IMR-90 (cell line): ENCODE results near the gene HTR1E. TPM values are rescaled to one million over a fixed set of nuclear protein-coding genes. Genes with fewer than 3 reads are reported as not detected.

Experiments
- ATAC-seq: fragments of 200-7000 bp; cut with Tn5 transposase; 2 replicates; pipeline ENCODE4 v1.9.1; 2020; ENCODE audit warnings: low read depth, mild to moderate bottlenecking, moderate library complexity
- BruUV-seq: library from RNA; stranded (reverse); fragments of 400-500 nt; replicated peaks from 2 replicates; lab custom pipeline; 2021; lab: Mats Ljungman, UMichigan
- CTCF ChIA-PET: fragments of 300-600 bp; formaldehyde crosslinking; extraction: SDS; loops from one replicate; lab custom pipeline; 2021; ENCODE audit warnings: antibody characterized with exemption; lab: Yijun Ruan, JAX
- POLR2A ChIA-PET: fragments of 300-600 bp; sonication (Branson Sonifier 250); formaldehyde crosslinking; loops from one replicate; lab custom pipeline; 2022; ENCODE audit warnings: antibody characterized with exemption; ENCODE audit not compliant: unreplicated experiment; lab: Charles Lee
- DNase-seq: peaks from one replicate; pipeline ENCODE4 v3.0.0; 2013
- H2AFZ ChIP-seq: replicated peaks from 2 replicates; pipeline ENCODE3; 2013; ENCODE audit warnings: low read length, mild to moderate bottlenecking; ENCODE audit not compliant: poor library complexity
- H2AK5ac ChIP-seq: 2 replicates; pipeline ENCODE4 v1.6.1; 2013; ENCODE audit warnings: low read depth, low read length, inconsistent platforms
- H2AK9ac ChIP-seq: replicated peaks from 2 replicates; pipeline ENCODE3; 2013; ENCODE audit warnings: mild to moderate bottlenecking, low read depth, low read length, moderate library complexity; ENCODE audit not compliant: poor library complexity
- H2BK120ac ChIP-seq: 2 replicates; pipeline ENCODE4 v1.6.1; 2013; ENCODE audit warnings: low read depth, low read length, inconsistent platforms
- H2BK15ac ChIP-seq: 3 replicates; pipeline ENCODE4 v1.6.1; 2013; ENCODE audit warnings: low read depth, low read length, inconsistent platforms
- H2BK20ac ChIP-seq: 2 replicates; pipeline ENCODE4 v1.6.1; 2013; ENCODE audit warnings: low read depth, mild to moderate bottlenecking, inconsistent platforms, low read length, moderate library complexity
- H2BK5ac ChIP-seq: 2 replicates; pipeline ENCODE4 v1.6.1; 2013; ENCODE audit warnings: mild to moderate bottlenecking, low read depth, low read length, inconsistent platforms; ENCODE audit not compliant: poor library complexity, severe bottlenecking
- H3K14ac ChIP-seq: replicated peaks from 2 replicates; pipeline ENCODE4 v1.6.1; 2013; ENCODE audit warnings: low read depth, low read length, inconsistent platforms
- H3K18ac ChIP-seq: 2 replicates; pipeline ENCODE4 v1.6.1; 2013; ENCODE audit warnings: low read depth, low read length, control low read depth
- H3K23ac ChIP-seq: 2 replicates; pipeline ENCODE4 v1.6.1; 2013; ENCODE audit warnings: low read depth, low read length, inconsistent platforms
- H3K27ac ChIP-seq: 2 replicates; pipeline ENCODE4 v1.5.1; 2013; ENCODE audit warnings: mild to moderate bottlenecking, control low read depth, low read length; ENCODE audit not compliant: insufficient read depth
- H3K27me3 ChIP-seq: 2 replicates; pipeline ENCODE4 v1.6.1; 2013; ENCODE audit warnings: low read length; ENCODE audit not compliant: control insufficient read depth, insufficient read depth
- H3K36me3 ChIP-seq: 2 replicates; pipeline ENCODE4 v1.6.1; 2013; ENCODE audit warnings: low read length, mixed read lengths; ENCODE audit not compliant: control insufficient read depth, insufficient read depth
- H3K4ac ChIP-seq: 2 replicates; pipeline ENCODE4 v1.6.1; 2013; ENCODE audit warnings: low read depth, low read length, inconsistent platforms
- H3K4me1 ChIP-seq: 2 replicates; pipeline ENCODE4 v1.6.1; 2013; ENCODE audit warnings: low read length, mixed read lengths; ENCODE audit not compliant: control insufficient read depth, insufficient read depth
- H3K4me2 ChIP-seq: 2 replicates; pipeline ENCODE4 v1.6.1; 2013; ENCODE audit warnings: low read depth, mild to moderate bottlenecking, control low read depth, low read length, moderate library complexity
- H3K4me3 ChIP-seq: 2 replicates; pipeline ENCODE4 v1.5.1; 2013; ENCODE audit warnings: low read depth, mild to moderate bottlenecking, control low read depth, low read length, moderate library complexity; ENCODE audit not compliant: insufficient read depth
- H3K56ac ChIP-seq: 2 replicates; pipeline ENCODE4 v1.6.1; 2013; ENCODE audit warnings: low read length, inconsistent platforms; ENCODE audit not compliant: insufficient read depth; ENCODE audit errors: extremely low read depth
- H3K79me1 ChIP-seq, 2 experiments: 2 replicates each; pipeline ENCODE4 v1.6.1; 2013; ENCODE audit warnings: low read length in 2 of 2, inconsistent platforms in 1 of 2, low read depth in 1 of 2
- H3K9ac ChIP-seq: 2 replicates; pipeline ENCODE4 v1.6.1; 2013; ENCODE audit warnings: low read depth, low read length, control low read depth
- H3K9me1 ChIP-seq: 2 replicates; pipeline ENCODE4 v1.6.1; 2013; ENCODE audit warnings: low read length, inconsistent platforms; ENCODE audit not compliant: insufficient read depth
- H3K9me3 ChIP-seq: 2 replicates; pipeline ENCODE4 v1.6.1; 2013; ENCODE audit warnings: low read length; ENCODE audit not compliant: control insufficient read depth, insufficient read depth
- H4K20me1 ChIP-seq: 2 replicates; pipeline ENCODE4 v1.6.1; 2013; ENCODE audit warnings: low read length, inconsistent platforms; ENCODE audit not compliant: insufficient read depth
- H4K5ac ChIP-seq: 2 replicates; pipeline ENCODE4 v1.6.1; 2013; ENCODE audit warnings: mild to moderate bottlenecking, low read depth, low read length, control low read depth
- H4K8ac ChIP-seq, 2 experiments: 2 replicates each; pipeline ENCODE4 v1.6.1; 2013; ENCODE audit warnings: low read depth in 2 of 2, low read length in 2 of 2, control low read depth in 1 of 2, inconsistent platforms in 1 of 2
- H4K91ac ChIP-seq: 2 replicates; pipeline ENCODE4 v1.6.1; 2013; ENCODE audit warnings: low read depth, low read length, inconsistent platforms; ENCODE audit not compliant: insufficient read depth
- BHLHE40 ChIP-seq: fragments of 150-350 bp; IDR thresholded peaks from 2 replicates; pipeline ENCODE4 v1.6.1; 2016; ENCODE audit warnings: mild to moderate bottlenecking, low read depth, low read length
- CEBPB ChIP-seq: IDR thresholded peaks from 2 replicates; pipeline ENCODE4 v1.6.1; 2012; ENCODE audit warnings: low read depth, low read length, improper control_type of control experiment
- CHD1 ChIP-seq: IDR thresholded peaks from 2 replicates; pipeline ENCODE4 v1.6.1; 2012; ENCODE audit warnings: low read depth, low read length, improper control_type of control experiment
- FOS ChIP-seq: fragments of 150-350 bp; IDR thresholded peaks from 2 replicates; pipeline ENCODE4 v1.6.1; 2016; ENCODE audit warnings: low read depth, low read length
- MAFK ChIP-seq: IDR thresholded peaks from 2 replicates; pipeline ENCODE4 v1.6.1; 2012; ENCODE audit warnings: low read depth, low read length, improper control_type of control experiment
- MAZ ChIP-seq: IDR thresholded peaks from 2 replicates; pipeline ENCODE4 v1.6.1; 2012; ENCODE audit warnings: low read depth, mild to moderate bottlenecking, low read length, improper control_type of control experiment, moderate library complexity, borderline replicate concordance
- MXI1 ChIP-seq: IDR thresholded peaks from 2 replicates; pipeline ENCODE4 v1.6.1; 2012; ENCODE audit warnings: low read depth, mild to moderate bottlenecking, low read length, moderate library complexity, borderline replicate concordance
- NFE2L2 ChIP-seq: fragments of 150-350 bp; IDR thresholded peaks from 2 replicates; pipeline ENCODE4 v1.6.1; 2016; ENCODE audit warnings: low read depth, mild to moderate bottlenecking, low read length
- POLR2A ChIP-seq: IDR thresholded peaks from 2 replicates; pipeline ENCODE4 v1.6.1; 2012; ENCODE audit warnings: mild to moderate bottlenecking, low read depth, low read length
- RAD21 ChIP-seq: IDR thresholded peaks from 2 replicates; pipeline ENCODE4 v1.6.1; 2012; ENCODE audit warnings: low read length, improper control_type of control experiment
- RCOR1 ChIP-seq: IDR thresholded peaks from 2 replicates; pipeline ENCODE4 v1.6.1; 2012; ENCODE audit warnings: mild to moderate bottlenecking, low read length, improper control_type of control experiment; ENCODE audit not compliant: insufficient replicate concordance
- RFX5 ChIP-seq: IDR thresholded peaks from 2 replicates; pipeline ENCODE4 v1.8.0; 2012; ENCODE audit warnings: low read depth, mild to moderate bottlenecking, low read length, moderate library complexity
- WGBS, 2 experiments: methylation state at CpG; one replicate each; pipeline versions ENCODE4 v1.1.5 to v1.1.7; 2013; ENCODE audit warnings: missing lambda C conversion rate in 2 of 2; ENCODE audit not compliant: insufficient read length in 1 of 2; ENCODE audit errors: extremely low coverage in 2 of 2; 5-methylcytosine and 5-hydroxymethylcytosine counted together
- dilution Hi-C: fragments of 300-500 bp; cut with HindIII; formaldehyde crosslinking; loops from one replicate; pipeline ENCODE4 v1.14.3; 2018; ENCODE audit warnings: low sequenced_read_pairs; ENCODE audit not compliant: unreplicated experiment
- in situ Hi-C: fragments of 300-500 bp; cut with MboI; formaldehyde crosslinking; loops from 3 replicates; pipeline ENCODE4 v1.14.3; 2019; ENCODE audit warnings: low sequenced_read_pairs, inconsistent platforms, mixed read lengths
- intact Hi-C: fragments of 100-400 bp; cut with micrococcal nuclease; formaldehyde crosslinking; loops from 2 replicates; pipeline ENCODE4 v1.10.0; 2022
- polyA plus RNA-seq, 3 experiments: library from polyadenylated mRNA; depleted of rRNA; stranded (reverse); fragments of >200 nt; gene quantifications; 2 replicates each; pipeline ENCODE4 v1.2.3, GENCODE V29; 2012; ENCODE audit warnings: low replicate concordance in 1 of 3
- total RNA-seq: library from RNA; depleted of rRNA; stranded (reverse); fragments of >200 nt; gene quantifications from 2 replicates; pipeline ENCODE4 v1.2.3, GENCODE V29; 2012
- TF ChIP-seq, protein P1 (sequence below): fragments of 150-350 bp; IDR thresholded peaks from 2 replicates; pipeline ENCODE4 v1.6.1; 2016; ENCODE audit warnings: low read depth, mild to moderate bottlenecking, low read length, moderate library complexity, borderline replicate concordance
- TF ChIP-seq, protein P2 (sequence below): fragments of 150-350 bp; IDR thresholded peaks from 2 replicates; pipeline ENCODE4 v1.6.1; 2017; ENCODE audit warnings: mild to moderate bottlenecking, antibody characterized with exemption, low read length, low read depth
- TF ChIP-seq, protein P3 (sequence below): conservative IDR thresholded peaks from 2 replicates; pipeline ENCODE4 v1.5.1; 2012; ENCODE audit warnings: mild to moderate bottlenecking, low read depth, low read length, improper control_type of control experiment

The HTR1E gene
- total and polyA plus RNA-seq, 2 of the 4 experiments (the other 2 are of a cell fraction), result not detected

DNA sequence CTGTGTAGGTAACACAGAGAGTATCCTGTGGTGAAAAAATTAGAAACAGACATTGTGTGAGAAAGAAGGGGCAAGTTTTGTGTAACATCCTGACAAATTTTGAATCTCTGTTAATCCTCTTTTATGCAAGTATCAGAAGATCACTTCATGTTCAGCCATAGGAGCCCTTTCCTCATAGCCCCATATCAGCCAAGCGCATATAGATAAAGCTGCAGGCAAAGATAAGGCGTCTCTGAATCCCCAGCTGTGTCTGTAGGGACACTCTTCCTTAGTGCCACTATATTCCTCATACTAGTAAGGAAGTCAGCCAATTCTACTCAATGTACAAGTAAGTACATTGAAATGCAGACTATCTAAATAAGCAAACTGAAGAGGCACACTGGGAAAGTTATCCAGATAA lies 22.3 kb downstream of the HTR1E start:
- Histone ChIP-seq H3K27ac (no peak overlapping the region), H3K9ac (no peak overlapping the region), H4K5ac (no peak overlapping the region), H3K4me1 (no peaks in the 10 kb centered on the region), H2BK120ac (no peak overlapping the region), H4K8ac (no peak overlapping the region), H3K4ac (no peak overlapping the region), H4K91ac (no peak overlapping the region), H2BK20ac (no peak overlapping the region), H2AK5ac (no peak overlapping the region), H2AFZ (no peak overlapping the region), H3K9me3 (no peaks in the 10 kb centered on the region), H2AK9ac (no peak overlapping the region), H3K14ac (no peak overlapping the region), H3K36me3 (no peaks in the 10 kb centered on the region), H3K56ac (no peak overlapping the region), H4K20me1 (no peaks in the 10 kb centered on the region), H3K4me2 (no peak overlapping the region), H3K18ac (no peak overlapping the region), H3K79me1 (no peaks in the 10 kb centered on the region), H3K9me1 (no peaks in the 10 kb centered on the region), H3K23ac (no peak overlapping the region), H2BK5ac (no peak overlapping the region), H2BK15ac (no peak overlapping the region), H3K4me3 (no peak overlapping the region), H3K27me3 (no peaks in the 10 kb centered on the region)
- intact Hi-C loops (no loop called here), dilution Hi-C loops (no loop called here), in situ Hi-C loops (no loop called here)
- no CpG with 5 or more reads among the region's 2 CpGs for WGBS, 2 experiments
- ChIA-PET CTCF (no interaction called here), POLR2A (no interaction called here)
- BruUV-seq, result no TSS peak
- ATAC-seq (no peak), DNase-seq (no peak)
- TF ChIP-seq, protein P1, sequence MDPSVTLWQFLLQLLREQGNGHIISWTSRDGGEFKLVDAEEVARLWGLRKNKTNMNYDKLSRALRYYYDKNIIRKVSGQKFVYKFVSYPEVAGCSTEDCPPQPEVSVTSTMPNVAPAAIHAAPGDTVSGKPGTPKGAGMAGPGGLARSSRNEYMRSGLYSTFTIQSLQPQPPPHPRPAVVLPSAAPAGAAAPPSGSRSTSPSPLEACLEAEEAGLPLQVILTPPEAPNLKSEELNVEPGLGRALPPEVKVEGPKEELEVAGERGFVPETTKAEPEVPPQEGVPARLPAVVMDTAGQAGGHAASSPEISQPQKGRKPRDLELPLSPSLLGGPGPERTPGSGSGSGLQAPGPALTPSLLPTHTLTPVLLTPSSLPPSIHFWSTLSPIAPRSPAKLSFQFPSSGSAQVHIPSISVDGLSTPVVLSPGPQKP, result no peak
- TF ChIP-seq CEBPB (no peak), RAD21 (no peak), MXI1 (no peak), FOS (no peak), POLR2A (no peak), MAZ (no peak), RFX5 (no peak), BHLHE40 (no peak), CHD1 (no peak), MAFK (no peak), RCOR1 (no peak), NFE2L2 (no peak)
- TF ChIP-seq, protein P2, sequence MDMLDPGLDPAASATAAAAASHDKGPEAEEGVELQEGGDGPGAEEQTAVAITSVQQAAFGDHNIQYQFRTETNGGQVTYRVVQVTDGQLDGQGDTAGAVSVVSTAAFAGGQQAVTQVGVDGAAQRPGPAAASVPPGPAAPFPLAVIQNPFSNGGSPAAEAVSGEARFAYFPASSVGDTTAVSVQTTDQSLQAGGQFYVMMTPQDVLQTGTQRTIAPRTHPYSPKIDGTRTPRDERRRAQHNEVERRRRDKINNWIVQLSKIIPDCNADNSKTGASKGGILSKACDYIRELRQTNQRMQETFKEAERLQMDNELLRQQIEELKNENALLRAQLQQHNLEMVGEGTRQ, result no peak
- TF ChIP-seq, protein P3, sequence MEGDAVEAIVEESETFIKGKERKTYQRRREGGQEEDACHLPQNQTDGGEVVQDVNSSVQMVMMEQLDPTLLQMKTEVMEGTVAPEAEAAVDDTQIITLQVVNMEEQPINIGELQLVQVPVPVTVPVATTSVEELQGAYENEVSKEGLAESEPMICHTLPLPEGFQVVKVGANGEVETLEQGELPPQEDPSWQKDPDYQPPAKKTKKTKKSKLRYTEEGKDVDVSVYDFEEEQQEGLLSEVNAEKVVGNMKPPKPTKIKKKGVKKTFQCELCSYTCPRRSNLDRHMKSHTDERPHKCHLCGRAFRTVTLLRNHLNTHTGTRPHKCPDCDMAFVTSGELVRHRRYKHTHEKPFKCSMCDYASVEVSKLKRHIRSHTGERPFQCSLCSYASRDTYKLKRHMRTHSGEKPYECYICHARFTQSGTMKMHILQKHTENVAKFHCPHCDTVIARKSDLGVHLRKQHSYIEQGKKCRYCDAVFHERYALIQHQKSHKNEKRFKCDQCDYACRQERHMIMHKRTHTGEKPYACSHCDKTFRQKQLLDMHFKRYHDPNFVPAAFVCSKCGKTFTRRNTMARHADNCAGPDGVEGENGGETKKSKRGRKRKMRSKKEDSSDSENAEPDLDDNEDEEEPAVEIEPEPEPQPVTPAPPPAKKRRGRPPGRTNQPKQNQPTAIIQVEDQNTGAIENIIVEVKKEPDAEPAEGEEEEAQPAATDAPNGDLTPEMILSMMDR, result no peak
